Common myeloid progenitor, CD34-positive (primary cell): Measurements from ENCODE around the gene CTAG1A.
"Not testable (repeated sequence)": the region's sequence is repeated elsewhere in the genome, so short reads cannot be mapped to it uniquely, and the experiment has no call there.

Experiments
- CTCF ChIA-PET: fragments of 350-600 bp; sonication (Branson Sonifier 250); formaldehyde crosslinking; loops from one replicate; lab custom pipeline; 2021; ENCODE audit warnings: antibody characterized with exemption; lab: Charles Lee
- POLR2A ChIA-PET: fragments of 350-600 bp; sonication (Branson Sonifier 250); formaldehyde crosslinking; loops from one replicate; lab custom pipeline; 2021; ENCODE audit warnings: antibody characterized with exemption; lab: Charles Lee
- DNase-seq, 3 donors: peaks; one replicate each; pipeline versions ENCODE4 v3.0.0 to v3.0.0-alpha.2; 2013
- H3K27ac ChIP-seq, 2 experiments: 1 replicate in 1 of 2; 2 replicates in 1 of 2; pipeline ENCODE4 v1.7.0; 2013; ENCODE audit warnings: inconsistent platforms in 2 of 2, low read length in 2 of 2, mild to moderate bottlenecking in 2 of 2, low read depth in 1 of 2, moderate library complexity in 1 of 2; ENCODE audit not compliant: severe bottlenecking in 2 of 2, insufficient read depth in 1 of 2, poor library complexity in 1 of 2
- H3K27me3 ChIP-seq, 5 experiments: replicated peaks in 2 of 5; 1 replicate in 3 of 5; 2 replicates in 2 of 5; pipeline versions ENCODE4 v1.6.1 to v1.7.0; 2013; ENCODE audit warnings: low read length in 4 of 5, mild to moderate bottlenecking in 2 of 5, moderate library complexity in 2 of 5, inconsistent platforms in 1 of 5; ENCODE audit not compliant: insufficient read depth in 5 of 5, control insufficient read depth in 4 of 5
- H3K36me3 ChIP-seq, 4 experiments: 1 replicate in 2 of 4; 2 replicates in 2 of 4; pipeline versions ENCODE4 v1.6.1 to v1.7.0; 2013; ENCODE audit warnings: low read length in 3 of 4, control low read depth in 1 of 4, mild to moderate bottlenecking in 1 of 4; ENCODE audit not compliant: control insufficient read depth in 4 of 4, insufficient read depth in 4 of 4
- H3K4me1 ChIP-seq, 4 experiments: 1 replicate in 3 of 4; 2 replicates in 1 of 4; pipeline versions ENCODE4 v1.6.1 to v1.7.1; 2013; ENCODE audit warnings: low read length in 3 of 4, mild to moderate bottlenecking in 3 of 4, control low read depth in 1 of 4, inconsistent platforms in 1 of 4, moderate library complexity in 1 of 4; ENCODE audit not compliant: control insufficient read depth in 4 of 4, insufficient read depth in 4 of 4; ENCODE audit errors: control extremely low read depth in 1 of 4
- H3K4me3 ChIP-seq, 7 experiments: 1 replicate in 4 of 7; 2 replicates in 3 of 7; pipeline versions ENCODE4 v1.5.1 to v1.7.0; 2013; ENCODE audit warnings: mild to moderate bottlenecking in 7 of 7, low read length in 6 of 7, moderate library complexity in 6 of 7, inconsistent platforms in 2 of 7, low read depth in 2 of 7, control low read depth in 1 of 7; ENCODE audit not compliant: insufficient read depth in 4 of 7, control insufficient read depth in 1 of 7; ENCODE audit errors: extremely low read depth in 1 of 7
- H3K9me3 ChIP-seq, 5 experiments: 1 replicate in 4 of 5; 2 replicates in 1 of 5; pipeline versions ENCODE4 v1.6.1 to v1.7.1; 2013; ENCODE audit warnings: low read length in 4 of 5, mild to moderate bottlenecking in 2 of 5, inconsistent platforms in 1 of 5, low read depth in 1 of 5, moderate library complexity in 1 of 5; ENCODE audit not compliant: control insufficient read depth in 4 of 5, insufficient read depth in 2 of 5; ENCODE audit errors: control extremely low read depth in 1 of 5
- WGBS: methylation state at CpG from one replicate; pipeline ENCODE4 v1.1.5; 2013; ENCODE audit not compliant: insufficient coverage; 5-methylcytosine and 5-hydroxymethylcytosine counted together

CTAG1A gene

GRCh38 chrX:154630949-154631348 is 46.0 kb downstream of the CTAG1A start:
- WGBS, result no CpG with 5 or more reads among the region's 11 CpGs

GRCh38 chrX:154633661-154634060 is 48.7 kb downstream of the CTAG1A start:
- POLR2A ChIA-PET, CTCF ChIA-PET: not testable (repeated sequence)
- no CpG with 5 or more reads among the region's 11 CpGs for WGBS

More at GRCh38 chrX:154630949-154631348, 46.0 kb downstream of the CTAG1A start:
- H3K36me3 ChIP-seq, DNase-seq, CTCF ChIA-PET, H3K9me3 ChIP-seq, POLR2A ChIA-PET, H3K27me3 ChIP-seq, H3K27ac ChIP-seq, H3K4me1 ChIP-seq, H3K4me3 ChIP-seq: not testable (repeated sequence)

More at GRCh38 chrX:154633661-154634060, 48.7 kb downstream of the CTAG1A start:
- not testable (repeated sequence) for H3K9me3 ChIP-seq, H3K36me3 ChIP-seq, H3K27ac ChIP-seq, H3K27me3 ChIP-seq, DNase-seq, H3K4me3 ChIP-seq, H3K4me1 ChIP-seq
